HepG2 (cell line): ENCODE data around the gene TNNI3. TPM values are rescaled to one million over a fixed set of nuclear protein-coding genes. Genes with fewer than 3 reads are reported as not detected.
A peak's percentile ranks its signal among the peaks of the same experiment; 100 is the strongest.

ENCODE experiments used
- ATAC-seq: fragments of 200-7000 bp; cut with Tn5 transposase; 3 replicates; pipeline ENCODE4 v1.9.1; 2020; ENCODE audit warnings: mild to moderate bottlenecking, moderate library complexity
- BruUV-seq: library from RNA; stranded (reverse); fragments of 400-500 nt; replicated peaks from 2 replicates; lab custom pipeline; 2021; lab: Mats Ljungman, UMichigan
- CTCF ChIA-PET: fragments of 300-600 bp; formaldehyde crosslinking; extraction: SDS; loops from one replicate; lab custom pipeline; 2021; ENCODE audit warnings: low total read pairs, inconsistent platforms, low intra/inter-chr PET ratio; lab: Yijun Ruan, JAX
- POLR2A ChIA-PET: fragments of 350-600 bp; sonication (Branson Sonifier 250); formaldehyde crosslinking; loops from one replicate; lab custom pipeline; 2020; ENCODE audit warnings: antibody characterized with exemption, inconsistent platforms; lab: Yijun Ruan, JAX
- DNase-seq: peaks from one replicate; pipeline ENCODE4 v3.0.0-alpha.2; 2015; ENCODE audit warnings: low spot score
- FAIRE-seq: peaks from 3 replicates; lab custom pipeline; 2011; peaks lifted over from hg19 to GRCh38; lab: Jason Lieb, UNC
- H2AFZ ChIP-seq: one replicate; pipeline ENCODE4 v1.6.1; 2011; ENCODE audit warnings: low read length, inconsistent platforms
- H3K27ac ChIP-seq: fragments of 300-600 bp; 3 replicates; pipeline ENCODE4 v1.8.0; 2011; ENCODE audit warnings: mixed run types, mild to moderate bottlenecking, mixed read lengths, low read length, inconsistent platforms; ENCODE audit not compliant: insufficient read depth; ENCODE audit errors: extremely low read length
- H3K27me3 ChIP-seq, 2 experiments: fragments of 200-600 bp in 1 of 2; 2 replicates in 1 of 2; 3 replicates in 1 of 2; pipeline versions ENCODE4 v1.6.0 to v1.8.0; 2011; ENCODE audit warnings: low read length in 2 of 2, mild to moderate bottlenecking in 2 of 2, moderate library complexity in 2 of 2, inconsistent platforms in 1 of 2; ENCODE audit not compliant: insufficient read depth in 2 of 2, control insufficient read depth in 1 of 2
- H3K36me3 ChIP-seq, 2 experiments: fragments of 200-600 bp in 1 of 2; replicated peaks in 1 of 2; 2 replicates in 1 of 2; 3 replicates in 1 of 2; pipeline versions ENCODE4 v1.5.1 to v1.8.0; 2011; ENCODE audit warnings: low read length in 2 of 2, inconsistent platforms in 1 of 2; ENCODE audit not compliant: insufficient read depth in 2 of 2, control insufficient read depth in 1 of 2
- H3K4me1 ChIP-seq: 2 replicates; pipeline ENCODE4 v1.5.1; 2012; ENCODE audit warnings: low read length, inconsistent platforms; ENCODE audit not compliant: insufficient read depth
- H3K4me2 ChIP-seq: 2 replicates; pipeline ENCODE4 v1.6.0; 2011; ENCODE audit warnings: low read depth, low read length, inconsistent platforms
- H3K4me3 ChIP-seq, 3 experiments: fragments of 200-600 bp in 1 of 3; sonication (generic), shearing (Covaris generic) in 1 of 3; replicated peaks in 1 of 3; 2 replicates each; pipeline ENCODE4 v1.5.1; 2011 to 2016; ENCODE audit warnings: low read length in 3 of 3, inconsistent platforms in 2 of 3, low read depth in 2 of 3, mild to moderate bottlenecking in 2 of 3, control low read depth in 1 of 3, mixed read lengths in 1 of 3; ENCODE audit not compliant: insufficient read depth in 1 of 3
- H3K79me2 ChIP-seq: one replicate; pipeline ENCODE4 v1.6.1; 2011; ENCODE audit warnings: low read length, inconsistent platforms; ENCODE audit not compliant: insufficient read depth
- H3K9ac ChIP-seq: 2 replicates; pipeline ENCODE4 v1.6.0; 2011; ENCODE audit warnings: mild to moderate bottlenecking, low read depth, low read length, inconsistent platforms; ENCODE audit not compliant: insufficient read depth
- H3K9me3 ChIP-seq: 2 replicates; pipeline ENCODE4 v1.5.1; 2012; ENCODE audit warnings: mild to moderate bottlenecking, low read length
- H4K20me1 ChIP-seq: 2 replicates; pipeline ENCODE4 v1.6.0; 2011; ENCODE audit warnings: inconsistent platforms, mild to moderate bottlenecking, low read length, moderate library complexity; ENCODE audit not compliant: insufficient read depth
- ESRRA ChIP-seq: sonication (generic); formaldehyde crosslinking; IDR thresholded peaks from 2 replicates; pipeline ENCODE4 v1.5.1; 2020; ENCODE audit warnings: mild to moderate bottlenecking, low read depth, missing genetic modification reagents
- MTF2 ChIP-seq: sonication (generic); formaldehyde crosslinking; IDR thresholded peaks from 2 replicates; pipeline ENCODE4 v1.5.0; 2020; ENCODE audit warnings: missing genetic modification reagents, borderline replicate concordance
- STAG1 ChIP-seq: sonication (generic); formaldehyde crosslinking; IDR thresholded peaks from 2 replicates; pipeline ENCODE4 v1.4.0; 2020; ENCODE audit warnings: missing genetic modification reagents
- ZNF496 ChIP-seq: sonication (generic); formaldehyde crosslinking; IDR thresholded peaks from 2 replicates; pipeline ENCODE4 v1.8.1; 2023; ENCODE audit warnings: mild to moderate bottlenecking, moderate library complexity, missing genetic modification reagents; ENCODE audit not compliant: insufficient replicate concordance
- ZNF589 ChIP-seq: sonication (generic); formaldehyde crosslinking; conservative IDR thresholded peaks from 2 replicates; pipeline ENCODE4 v1.8.0; 2022; ENCODE audit warnings: mild to moderate bottlenecking, moderate library complexity, missing genetic modification reagents
- ZNF768 ChIP-seq: sonication (generic); formaldehyde crosslinking; IDR thresholded peaks from 2 replicates; pipeline ENCODE4 v1.4.0; 2020; ENCODE audit warnings: missing genetic modification reagents
- WGBS: methylation state at CpG from one replicate; pipeline ENCODE4 v1.1.6; 2017; ENCODE audit warnings: low lambda C conversion rate; 5-methylcytosine and 5-hydroxymethylcytosine counted together
- in situ Hi-C: cut with HindIII; loops from 2 replicates; pipeline ENCODE4 v1.10.0; 2017; ENCODE audit warnings: low pct_unique_long_range_greater_than_20kb; ENCODE audit not compliant: extremely low pct_ligation_motif_present
- intact Hi-C: fragments of 100-400 bp; cut with micrococcal nuclease; formaldehyde crosslinking; loops from one replicate; pipeline ENCODE4 v1.10.0; 2022; ENCODE audit not compliant: unreplicated experiment
- polyA plus RNA-seq, 8 experiments: library from polyadenylated mRNA; depleted of rRNA in 3 of 8; stranded (reverse) in 7 of 8; unstranded in 1 of 8; fragments of >200 nt; fragmentation: Illumina TruSeq in 4 of 8; extraction: Trizol in 4 of 8; gene quantifications; 2 replicates each; pipeline versions ENCODE4 v1.2.1 to v1.2.3, GENCODE V29; 2011 to 2016; ENCODE audit warnings: low read depth in 4 of 8, missing spikeins in 1 of 8, mixed read lengths in 1 of 8; ENCODE audit not compliant: insufficient read depth in 1 of 8
- total RNA-seq, 5 experiments: library from RNA; depleted of rRNA; stranded (reverse); fragments of >200 nt; fragmentation: Illumina TruSeq; extraction: Trizol; gene quantifications; 2 replicates each; pipeline ENCODE4 v1.2.3, GENCODE V29; 2016; ENCODE audit warnings: low read depth in 1 of 5
- TF ChIP-seq, protein P1 (sequence below): sonication (generic); formaldehyde crosslinking; IDR thresholded peaks from 2 replicates; pipeline ENCODE4 v1.4.0; 2020; ENCODE audit warnings: mild to moderate bottlenecking, missing genetic modification reagents

Gene TNNI3
- total and polyA plus RNA-seq, 2 of the 13 experiments (the other 11 are each of a cell fraction or from before 2014, with no cell fraction given), result 3.5 to 3.7 TPM

DNA sequence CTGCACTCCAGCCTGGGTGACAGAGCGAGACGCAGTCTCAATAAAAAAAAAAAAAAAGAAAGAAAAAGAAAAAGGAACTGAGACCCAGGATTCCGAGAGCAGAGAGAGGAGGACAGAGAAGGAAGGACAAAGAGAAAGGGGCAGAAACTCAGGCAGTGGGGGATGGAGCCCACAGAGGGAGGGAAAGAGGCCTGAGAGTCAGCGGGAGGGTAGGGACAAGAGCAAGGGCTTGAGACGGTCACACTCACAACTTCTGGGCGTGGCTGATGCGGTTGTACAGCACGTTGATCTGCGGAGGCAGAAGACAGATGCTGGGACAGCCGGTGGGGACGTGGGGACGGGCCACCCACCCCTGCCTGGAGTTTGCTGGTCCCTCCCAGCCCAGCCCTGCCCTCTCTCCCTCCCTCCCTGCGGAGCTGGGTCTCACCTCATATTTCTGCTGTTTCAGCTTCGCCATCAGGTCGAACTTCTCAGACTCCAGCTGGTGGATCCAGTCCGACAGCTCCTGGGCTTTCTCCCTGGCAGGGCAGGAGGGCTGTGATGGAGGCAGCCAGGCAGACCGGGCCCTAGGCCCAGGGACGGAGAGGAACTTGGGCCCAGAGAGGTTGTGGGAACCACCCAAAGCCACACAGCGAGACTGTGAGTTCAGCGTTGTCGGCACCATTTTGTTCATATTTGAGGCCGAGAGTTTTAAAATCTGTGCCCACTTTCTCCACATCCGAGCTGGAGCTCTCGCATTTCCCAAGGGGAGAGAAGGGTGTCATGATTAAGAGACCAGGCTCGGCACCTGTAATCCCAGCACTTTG lies 23.7 kb downstream of the TNNI3 start:
- intact Hi-C loops, result loop anchor here (5.0 kb wide), 1 partner anchor 252 kb away; no protein-coding TSS in a partner anchor
- FAIRE-seq, result no peak
- no peak overlapping the region for H3K9ac ChIP-seq
- H3K4me2 ChIP-seq, result no peak overlapping the region
- no peak overlapping the region for H3K4me3 ChIP-seq
- H3K4me1 ChIP-seq, result no peaks in the 10 kb centered on the region
- CTCF ChIA-PET, result interaction anchor here (1.2 to 1.6 kb wide), 2 partner anchors 35 to 46 kb away, joined by 4 to 9 read pairs; no protein-coding TSS in a partner anchor
- in situ Hi-C loops, result no loop called here
- H2AFZ ChIP-seq, result no peak overlapping the region
- H3K36me3 ChIP-seq, result no peaks in the 10 kb centered on the region
- no peak for TF ChIP-seq ESRRA (CRISPR knock-in tag)
- no peak for TF ChIP-seq ZNF589 (CRISPR knock-in tag)
- peak; percentile 97 for TF ChIP-seq ZNF768 (CRISPR knock-in tag)
- TF ChIP-seq, all 625 proteins: peak for 1
- H4K20me1 ChIP-seq, result no peaks in the 10 kb centered on the region
- no peak overlapping the region for H3K27ac ChIP-seq
- H3K9me3 ChIP-seq, result no peaks in the 10 kb centered on the region
- H3K79me2 ChIP-seq, result no peaks in the 10 kb centered on the region
- POLR2A ChIA-PET, result interaction anchor here (0.7 kb wide), 1 partner anchor 16 kb away, joined by 4 read pairs; the partner anchor contains the start of gene PPP1R12C
- ATAC-seq (no peak), DNase-seq (no peak)
- 64% methylated on average over 19 of the region's 25 CpGs for WGBS
- no TSS peak for BruUV-seq
- peaks cover 0 to 23% of the 10 kb centered on the region in 2 experiments; a peak in 1 of 5 replicates for H3K27me3 ChIP-seq

DNA sequence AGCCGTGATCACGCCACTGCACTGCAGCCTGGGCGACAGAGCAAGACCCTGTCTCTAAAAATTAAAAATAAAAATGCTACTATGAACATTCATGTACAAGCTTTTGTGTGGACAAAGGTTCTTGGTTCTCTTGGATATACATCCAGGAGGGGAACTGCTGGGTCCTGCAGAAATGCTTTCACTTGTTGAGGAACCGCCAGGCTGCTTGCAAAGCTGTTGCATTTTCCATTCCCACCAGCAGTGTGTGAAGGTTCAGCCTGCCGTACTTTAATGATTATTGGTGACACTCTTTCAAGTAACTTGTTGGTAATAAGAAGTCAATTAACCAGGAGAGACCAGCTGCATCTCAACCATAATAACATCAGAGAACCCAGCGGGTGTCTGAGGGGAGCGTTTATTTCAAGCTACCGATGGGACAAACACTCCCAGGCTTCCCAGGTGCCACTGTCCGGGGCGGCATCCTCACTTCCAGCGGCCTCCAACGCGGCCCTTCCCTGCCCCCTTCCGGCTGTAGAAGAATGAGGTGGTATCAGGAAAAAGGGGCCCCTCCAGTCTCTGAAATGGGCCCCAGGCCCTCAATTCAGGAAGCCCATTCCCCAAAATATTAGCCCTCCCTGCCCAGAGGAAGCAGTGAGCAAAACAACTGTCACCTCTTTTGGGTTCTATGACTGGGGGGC lies 24.9 kb downstream of the TNNI3 start:
- CTCF ChIA-PET, result interaction anchor here (1.2 to 1.6 kb wide), 3 partner anchors 34 to 251 kb away, joined by 3 to 9 read pairs (median 4); no protein-coding TSS in a partner anchor
- POLR2A ChIA-PET, result no interaction called here
- no peak overlapping the region for H2AFZ ChIP-seq
- ATAC-seq, result peak; percentile 91
- in situ Hi-C loops (no loop called here), intact Hi-C loops (loop anchor here (1.0 to 5.0 kb wide), 2 partner anchors 44 to 250 kb away; no protein-coding TSS in a partner anchor)
- no peaks in the 10 kb centered on the region for H3K9me3 ChIP-seq
- no peak overlapping the region for H3K27ac ChIP-seq
- H3K79me2 ChIP-seq, result no peaks in the 10 kb centered on the region
- H3K9ac ChIP-seq, result no peak overlapping the region
- no peaks in the 10 kb centered on the region for H3K36me3 ChIP-seq
- DNase-seq, result no peak
- peak overlapping the region; percentile 65 for H3K4me2 ChIP-seq
- no peaks in the 10 kb centered on the region for H3K4me1 ChIP-seq
- H3K4me3 ChIP-seq, result peak overlapping the region in 2 of 3 experiments; percentile 28 to 46; a peak in 3 of 6 replicates
- BruUV-seq, result no TSS peak
- no peaks in the 10 kb centered on the region for H4K20me1 ChIP-seq
- H3K27me3 ChIP-seq, result peaks cover 0 to 26% of the 10 kb centered on the region in 2 experiments; a peak in 1 of 5 replicates
- peak; percentile 30 for FAIRE-seq
- WGBS, result 18% methylated on average over 9 of the region's 14 CpGs
- TF ChIP-seq STAG1 (CRISPR knock-in tag) (peak; percentile 69), ZNF496 (no peak), MTF2 (CRISPR knock-in tag) (0 out of 2 replicates have a peak, but pooled peaks have one; percentile 30)
- TF ChIP-seq, protein P1, sequence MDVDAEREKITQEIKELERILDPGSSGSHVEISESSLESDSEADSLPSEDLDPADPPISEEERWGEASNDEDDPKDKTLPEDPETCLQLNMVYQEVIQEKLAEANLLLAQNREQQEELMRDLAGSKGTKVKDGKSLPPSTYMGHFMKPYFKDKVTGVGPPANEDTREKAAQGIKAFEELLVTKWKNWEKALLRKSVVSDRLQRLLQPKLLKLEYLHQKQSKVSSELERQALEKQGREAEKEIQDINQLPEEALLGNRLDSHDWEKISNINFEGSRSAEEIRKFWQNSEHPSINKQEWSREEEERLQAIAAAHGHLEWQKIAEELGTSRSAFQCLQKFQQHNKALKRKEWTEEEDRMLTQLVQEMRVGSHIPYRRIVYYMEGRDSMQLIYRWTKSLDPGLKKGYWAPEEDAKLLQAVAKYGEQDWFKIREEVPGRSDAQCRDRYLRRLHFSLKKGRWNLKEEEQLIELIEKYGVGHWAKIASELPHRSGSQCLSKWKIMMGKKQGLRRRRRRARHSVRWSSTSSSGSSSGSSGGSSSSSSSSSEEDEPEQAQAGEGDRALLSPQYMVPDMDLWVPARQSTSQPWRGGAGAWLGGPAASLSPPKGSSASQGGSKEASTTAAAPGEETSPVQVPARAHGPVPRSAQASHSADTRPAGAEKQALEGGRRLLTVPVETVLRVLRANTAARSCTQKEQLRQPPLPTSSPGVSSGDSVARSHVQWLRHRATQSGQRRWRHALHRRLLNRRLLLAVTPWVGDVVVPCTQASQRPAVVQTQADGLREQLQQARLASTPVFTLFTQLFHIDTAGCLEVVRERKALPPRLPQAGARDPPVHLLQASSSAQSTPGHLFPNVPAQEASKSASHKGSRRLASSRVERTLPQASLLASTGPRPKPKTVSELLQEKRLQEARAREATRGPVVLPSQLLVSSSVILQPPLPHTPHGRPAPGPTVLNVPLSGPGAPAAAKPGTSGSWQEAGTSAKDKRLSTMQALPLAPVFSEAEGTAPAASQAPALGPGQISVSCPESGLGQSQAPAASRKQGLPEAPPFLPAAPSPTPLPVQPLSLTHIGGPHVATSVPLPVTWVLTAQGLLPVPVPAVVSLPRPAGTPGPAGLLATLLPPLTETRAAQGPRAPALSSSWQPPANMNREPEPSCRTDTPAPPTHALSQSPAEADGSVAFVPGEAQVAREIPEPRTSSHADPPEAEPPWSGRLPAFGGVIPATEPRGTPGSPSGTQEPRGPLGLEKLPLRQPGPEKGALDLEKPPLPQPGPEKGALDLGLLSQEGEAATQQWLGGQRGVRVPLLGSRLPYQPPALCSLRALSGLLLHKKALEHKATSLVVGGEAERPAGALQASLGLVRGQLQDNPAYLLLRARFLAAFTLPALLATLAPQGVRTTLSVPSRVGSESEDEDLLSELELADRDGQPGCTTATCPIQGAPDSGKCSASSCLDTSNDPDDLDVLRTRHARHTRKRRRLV, result no peak
